ENCODE measurements around the gene CEACAM19. TPM values are rescaled to one million over a fixed set of nuclear protein-coding genes. Genes with fewer than 3 reads are reported as not detected.

Gene CEACAM19
- total and polyA plus RNA-seq, 9 of the 15 experiments (the other 6 are each of a cell fraction or from before 2014, with no cell fraction given): 0.15 to 0.30 (median 0.23) TPM; not detected in 5

DNA sequence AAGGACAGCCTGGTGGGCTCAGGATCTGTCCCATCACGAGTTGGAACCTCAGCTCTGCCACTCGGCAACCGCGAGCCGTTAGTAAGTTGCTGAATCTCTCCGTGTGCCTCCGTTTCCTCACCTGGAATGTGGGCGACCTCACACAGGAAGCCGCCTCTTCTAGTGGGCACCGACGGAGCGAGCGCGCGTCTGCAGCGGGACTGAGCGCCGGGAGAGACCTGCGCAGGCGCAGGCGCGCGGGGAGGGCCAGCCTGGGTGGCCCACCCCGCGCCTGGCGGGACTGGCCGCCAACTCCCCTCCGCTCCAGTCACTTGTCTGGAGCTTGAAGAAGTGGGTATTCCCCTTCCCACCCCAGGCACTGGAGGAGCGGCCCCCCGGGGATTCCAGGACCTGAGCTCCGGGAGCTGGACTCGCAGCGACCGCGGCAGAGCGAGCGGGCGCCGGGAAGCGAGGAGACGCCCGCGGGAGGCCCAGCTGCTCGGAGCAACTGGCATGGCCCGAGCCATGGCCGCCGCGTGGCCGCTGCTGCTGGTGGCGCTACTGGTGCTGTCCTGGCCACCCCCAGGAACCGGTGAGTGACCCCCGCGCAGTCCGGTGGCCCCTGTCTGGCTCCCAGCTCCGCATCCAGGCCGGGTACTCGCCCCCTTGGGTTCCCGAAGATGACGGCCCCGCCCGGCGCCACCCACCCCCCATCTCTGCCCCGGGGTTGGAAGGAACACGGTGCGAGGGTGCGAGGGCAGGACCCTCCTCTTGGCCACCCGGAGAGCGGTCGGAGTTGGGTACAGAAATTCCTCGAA, 27.5 kb upstream of the CEACAM19 start, which contains the start of gene PVR (continued):
- TF ChIP-seq, protein P1, sequence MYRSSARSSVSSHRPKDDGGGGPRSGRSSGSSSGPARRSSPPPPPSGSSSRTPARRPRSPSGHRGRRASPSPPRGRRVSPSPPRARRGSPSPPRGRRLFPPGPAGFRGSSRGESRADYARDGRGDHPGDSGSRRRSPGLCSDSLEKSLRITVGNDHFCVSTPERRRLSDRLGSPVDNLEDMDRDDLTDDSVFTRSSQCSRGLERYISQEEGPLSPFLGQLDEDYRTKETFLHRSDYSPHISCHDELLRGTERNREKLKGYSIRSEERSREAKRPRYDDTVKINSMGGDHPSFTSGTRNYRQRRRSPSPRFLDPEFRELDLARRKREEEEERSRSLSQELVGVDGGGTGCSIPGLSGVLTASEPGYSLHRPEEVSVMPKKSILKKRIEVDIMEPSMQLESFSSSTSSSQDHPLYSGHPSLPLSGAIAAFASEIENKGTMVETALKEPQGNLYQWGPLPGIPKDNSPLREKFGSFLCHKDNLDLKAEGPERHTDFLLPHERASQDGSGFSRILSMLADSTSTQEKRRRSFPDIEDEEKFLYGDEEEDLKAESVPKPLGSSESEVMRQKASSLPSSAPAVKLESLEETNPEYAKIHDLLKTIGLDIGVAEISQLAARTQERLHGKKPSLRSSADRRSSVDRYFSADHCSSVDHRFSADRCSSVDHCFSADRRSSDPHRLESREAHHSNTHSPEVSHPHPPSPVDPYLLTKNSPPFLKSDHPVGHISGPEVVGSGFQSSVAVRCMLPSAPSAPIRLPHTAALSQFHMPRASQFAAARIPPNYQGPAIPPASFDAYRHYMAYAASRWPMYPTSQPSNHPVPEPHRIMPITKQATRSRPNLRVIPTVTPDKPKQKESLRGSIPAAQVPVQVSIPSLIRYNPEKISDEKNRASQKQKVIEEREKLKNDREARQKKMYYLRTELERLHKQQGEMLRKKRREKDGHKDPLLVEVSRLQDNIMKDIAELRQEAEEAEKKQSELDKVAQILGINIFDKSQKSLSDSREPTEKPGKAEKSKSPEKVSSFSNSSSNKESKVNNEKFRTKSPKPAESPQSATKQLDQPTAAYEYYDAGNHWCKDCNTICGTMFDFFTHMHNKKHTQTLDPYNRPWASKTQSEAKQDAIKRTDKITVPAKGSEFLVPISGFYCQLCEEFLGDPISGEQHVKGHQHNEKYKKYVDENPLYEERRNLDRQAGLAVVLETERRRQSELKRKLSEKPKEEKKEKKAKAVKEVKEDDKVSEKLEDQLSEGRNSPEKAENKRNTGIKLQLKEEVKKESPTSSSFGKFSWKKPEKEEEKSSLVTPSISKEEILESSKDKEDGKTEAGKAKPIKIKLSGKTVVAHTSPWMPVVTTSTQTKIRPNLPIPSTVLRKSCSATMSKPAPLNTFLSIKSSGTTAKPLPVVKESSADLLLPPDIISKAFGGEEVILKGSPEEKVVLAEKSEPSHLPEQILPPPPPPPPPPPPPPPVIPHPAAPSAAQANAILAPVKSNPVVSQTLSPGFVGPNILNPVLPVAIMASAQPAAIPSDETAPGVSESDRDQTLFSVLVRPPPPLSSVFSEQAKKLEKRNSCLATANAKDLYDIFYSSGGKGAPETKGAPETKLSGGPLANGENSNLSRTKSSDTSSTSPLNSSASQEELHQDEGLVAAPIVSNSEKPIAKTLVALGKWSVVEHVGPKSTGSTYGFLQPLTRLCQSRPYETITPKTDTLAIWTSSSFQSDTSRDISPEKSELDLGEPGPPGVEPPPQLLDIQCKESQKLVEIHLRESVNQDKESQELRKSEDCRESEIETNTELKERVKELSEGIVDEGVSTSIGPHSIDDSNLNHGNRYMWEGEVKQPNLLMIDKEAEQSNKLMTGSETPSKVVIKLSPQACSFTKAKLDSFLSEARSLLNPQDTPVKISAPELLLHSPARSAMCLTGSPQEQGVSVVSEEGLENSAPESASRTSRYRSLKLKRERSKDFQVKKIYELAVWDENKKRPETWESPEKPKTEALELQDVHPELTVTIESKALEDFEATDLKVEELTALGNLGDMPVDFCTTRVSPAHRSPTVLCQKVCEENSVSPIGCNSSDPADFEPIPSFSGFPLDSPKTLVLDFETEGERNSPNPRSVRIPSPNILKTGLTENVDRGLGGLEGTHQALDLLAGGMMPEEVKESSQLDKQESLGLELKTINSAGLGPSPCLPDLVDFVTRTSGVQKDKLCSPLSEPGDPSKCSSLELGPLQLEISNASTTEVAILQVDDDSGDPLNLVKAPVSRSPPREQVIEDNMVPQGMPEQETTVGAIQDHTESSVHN (IDR thresholded peaks at IDR 0.05; ENCODE audit: borderline replicate concordance in 1 of 2, low read depth in 1 of 2): no peak
- TF ChIP-seq, protein P2, sequence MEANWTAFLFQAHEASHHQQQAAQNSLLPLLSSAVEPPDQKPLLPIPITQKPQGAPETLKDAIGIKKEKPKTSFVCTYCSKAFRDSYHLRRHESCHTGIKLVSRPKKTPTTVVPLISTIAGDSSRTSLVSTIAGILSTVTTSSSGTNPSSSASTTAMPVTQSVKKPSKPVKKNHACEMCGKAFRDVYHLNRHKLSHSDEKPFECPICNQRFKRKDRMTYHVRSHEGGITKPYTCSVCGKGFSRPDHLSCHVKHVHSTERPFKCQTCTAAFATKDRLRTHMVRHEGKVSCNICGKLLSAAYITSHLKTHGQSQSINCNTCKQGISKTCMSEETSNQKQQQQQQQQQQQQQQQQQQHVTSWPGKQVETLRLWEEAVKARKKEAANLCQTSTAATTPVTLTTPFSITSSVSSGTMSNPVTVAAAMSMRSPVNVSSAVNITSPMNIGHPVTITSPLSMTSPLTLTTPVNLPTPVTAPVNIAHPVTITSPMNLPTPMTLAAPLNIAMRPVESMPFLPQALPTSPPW (CRISPR knock-in tag; IDR thresholded peaks at IDR 0.05): peak; percentile 87
- TF ChIP-seq EHMT2 (IDR thresholded peaks at IDR 0.05) (no peak), ZNF146 (CRISPR knock-in tag; IDR thresholded peaks at IDR 0.05; ENCODE audit: unreplicated experiment) (no peak), POLR2G (IDR thresholded peaks at IDR 0.05; ENCODE audit: low read depth, low read length) (peak; percentile 80), ZNF436 (CRISPR knock-in tag; IDR thresholded peaks at IDR 0.05) (no peak), ZNF197 (CRISPR knock-in tag; IDR thresholded peaks at IDR 0.05; ENCODE audit: low read depth) (no peak), CBX1 (IDR thresholded peaks at IDR 0.05; ENCODE audit: low read depth) (no peak), TRIM28 (IDR thresholded peaks at IDR 0.05) (no peak), SUPT5H (IDR thresholded peaks at IDR 0.05) (peak; percentile 53; the same call in 1 of the 2 replicates), POLR2AphosphoS2 (IDR thresholded peaks at IDR 0.05; ENCODE audit: low read length) (no peak), KLF10 (CRISPR knock-in tag; IDR thresholded peaks at IDR 0.05) (no peak), HNRNPH1 (optimal IDR thresholded peaks at IDR 0.05; ENCODE audit: low read depth, low read length) (no peak), ZNF584 (CRISPR knock-in tag; IDR thresholded peaks at IDR 0.05; ENCODE audit: low read depth) (no peak), GATAD2B (IDR thresholded peaks at IDR 0.05; ENCODE audit: borderline replicate concordance) (no peak), ZNF551 (CRISPR knock-in tag; IDR thresholded peaks at IDR 0.05) (no peak)
- TF ChIP-seq, protein P3, sequence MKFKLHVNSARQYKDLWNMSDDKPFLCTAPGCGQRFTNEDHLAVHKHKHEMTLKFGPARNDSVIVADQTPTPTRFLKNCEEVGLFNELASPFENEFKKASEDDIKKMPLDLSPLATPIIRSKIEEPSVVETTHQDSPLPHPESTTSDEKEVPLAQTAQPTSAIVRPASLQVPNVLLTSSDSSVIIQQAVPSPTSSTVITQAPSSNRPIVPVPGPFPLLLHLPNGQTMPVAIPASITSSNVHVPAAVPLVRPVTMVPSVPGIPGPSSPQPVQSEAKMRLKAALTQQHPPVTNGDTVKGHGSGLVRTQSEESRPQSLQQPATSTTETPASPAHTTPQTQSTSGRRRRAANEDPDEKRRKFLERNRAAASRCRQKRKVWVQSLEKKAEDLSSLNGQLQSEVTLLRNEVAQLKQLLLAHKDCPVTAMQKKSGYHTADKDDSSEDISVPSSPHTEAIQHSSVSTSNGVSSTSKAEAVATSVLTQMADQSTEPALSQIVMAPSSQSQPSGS (CRISPR knock-in tag; IDR thresholded peaks at IDR 0.05): no peak
